Loucy (cell line): ENCODE measurements around the gene SMC4.

Experiments used
- EZH2phosphoT487 ChIP-seq: fragments of 200-600 bp; IDR thresholded peaks from 2 replicates; pipeline ENCODE4 v1.6.1; 2018; ENCODE audit warnings: antibody characterized with exemption, mild to moderate bottlenecking, moderate library complexity, borderline replicate concordance
- TF ChIP-seq, protein P1 (sequence below): fragments of 200-600 bp; sonication (generic); conservative IDR thresholded peaks from 2 replicates; pipeline ENCODE4 v1.5.1; 2014; ENCODE audit warnings: mild to moderate bottlenecking, antibody characterized with exemption, low read length

DNA sequence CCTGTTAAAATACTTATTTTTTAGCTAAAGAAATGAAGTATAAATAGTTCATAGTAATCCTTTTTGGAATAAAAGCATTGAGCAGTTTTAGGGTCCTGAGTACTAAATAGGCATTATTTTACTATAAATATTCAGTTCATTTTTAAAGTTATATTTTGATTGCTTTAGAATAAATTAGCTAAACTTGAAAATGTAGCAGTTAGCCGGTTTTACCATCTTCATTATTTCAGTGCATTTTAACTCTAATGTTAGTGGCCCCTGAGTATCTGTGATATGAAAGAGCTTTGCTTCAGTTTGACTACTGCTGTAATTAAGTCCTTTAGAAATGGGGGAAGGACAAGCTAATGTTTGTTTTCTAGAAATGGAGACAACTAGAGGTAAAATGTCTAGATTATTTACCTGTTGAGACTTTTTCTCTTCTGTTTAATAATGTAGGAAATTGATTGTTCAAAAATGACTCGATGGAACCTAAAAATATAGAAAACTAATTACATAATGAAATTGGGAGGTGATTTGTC, 3.6 kb downstream of the SMC4 start:
- TF ChIP-seq, protein P1, sequence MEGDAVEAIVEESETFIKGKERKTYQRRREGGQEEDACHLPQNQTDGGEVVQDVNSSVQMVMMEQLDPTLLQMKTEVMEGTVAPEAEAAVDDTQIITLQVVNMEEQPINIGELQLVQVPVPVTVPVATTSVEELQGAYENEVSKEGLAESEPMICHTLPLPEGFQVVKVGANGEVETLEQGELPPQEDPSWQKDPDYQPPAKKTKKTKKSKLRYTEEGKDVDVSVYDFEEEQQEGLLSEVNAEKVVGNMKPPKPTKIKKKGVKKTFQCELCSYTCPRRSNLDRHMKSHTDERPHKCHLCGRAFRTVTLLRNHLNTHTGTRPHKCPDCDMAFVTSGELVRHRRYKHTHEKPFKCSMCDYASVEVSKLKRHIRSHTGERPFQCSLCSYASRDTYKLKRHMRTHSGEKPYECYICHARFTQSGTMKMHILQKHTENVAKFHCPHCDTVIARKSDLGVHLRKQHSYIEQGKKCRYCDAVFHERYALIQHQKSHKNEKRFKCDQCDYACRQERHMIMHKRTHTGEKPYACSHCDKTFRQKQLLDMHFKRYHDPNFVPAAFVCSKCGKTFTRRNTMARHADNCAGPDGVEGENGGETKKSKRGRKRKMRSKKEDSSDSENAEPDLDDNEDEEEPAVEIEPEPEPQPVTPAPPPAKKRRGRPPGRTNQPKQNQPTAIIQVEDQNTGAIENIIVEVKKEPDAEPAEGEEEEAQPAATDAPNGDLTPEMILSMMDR = no peak
- no peak for TF ChIP-seq EZH2phosphoT487
